ENCODE results near the gene SEC22A. TPM values are rescaled to one million over a fixed set of nuclear protein-coding genes. Genes with fewer than 3 reads are reported as not detected.

Gene SEC22A
- total and polyA plus RNA-seq, 10 of the 15 experiments (the other 5 are each of a cell fraction or from before 2014, with no cell fraction given), result 19.3 to 70.3 (median 36.7) TPM

DNA sequence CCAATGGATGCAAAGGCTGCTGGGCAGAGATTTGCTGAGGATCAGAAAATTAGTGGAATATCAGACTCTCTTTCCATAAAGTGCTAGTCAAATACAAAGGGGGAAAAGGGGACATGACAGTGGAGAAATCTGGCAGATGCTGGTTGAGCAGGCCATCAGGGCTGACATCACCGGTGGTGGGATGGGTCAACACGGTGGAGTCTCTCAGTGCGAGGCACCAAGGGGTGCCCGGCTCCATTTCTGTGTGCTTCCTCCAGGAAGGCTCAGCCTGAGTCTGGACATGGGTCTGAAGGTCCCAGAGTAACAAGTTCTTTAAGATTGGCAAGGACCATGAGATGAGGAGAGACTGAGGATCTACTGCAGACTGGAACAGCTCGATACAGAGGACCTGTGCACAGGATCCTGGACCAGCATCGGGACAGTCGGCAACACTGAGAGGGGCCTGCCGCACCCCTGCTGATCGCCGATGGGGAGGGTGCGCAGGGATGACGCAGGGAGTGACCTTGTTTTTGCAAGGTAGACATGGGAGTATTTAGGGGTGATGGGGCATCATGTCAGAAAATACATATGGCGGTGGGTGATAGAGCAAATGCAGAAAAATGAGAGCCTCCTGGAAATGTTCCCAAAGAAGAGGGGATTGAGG, 92.7 kb downstream of the SEC22A start:
- H3K4me1 ChIP-seq (ENCODE audit: control insufficient read depth, insufficient read depth, low read length), result no peaks in the 10 kb centered on the region
- no peak overlapping the region for H3K9ac ChIP-seq (ENCODE audit: control insufficient read depth, insufficient read depth, low read length)
- H2AFZ ChIP-seq (ENCODE audit: control insufficient read depth, low read depth, low read length), result no peak overlapping the region
- H3K4me3 ChIP-seq, result no peak overlapping the region
- intact Hi-C loops (cut with micrococcal nuclease; ENCODE audit: unreplicated experiment), result no loop called here
- no peak for DNase-seq (ENCODE audit: low read depth, low spot score)
- ATAC-seq, result no peak
- RAD21 ChIA-PET (ENCODE audit: unreplicated experiment), result no interaction called here
- CTCF ChIA-PET, result no interaction called here
- no peak overlapping the region for H3K27ac ChIP-seq (ENCODE audit: control insufficient read depth, insufficient read depth)
- BruUV-seq (replicated peaks), result no TSS peak
- no peaks in the 10 kb centered on the region for H3K79me2 ChIP-seq (ENCODE audit: control insufficient read depth, insufficient read depth, low read length)
- no peaks in the 10 kb centered on the region for H3K36me3 ChIP-seq (ENCODE audit: control insufficient read depth in 2 of 2, insufficient read depth in 2 of 2, low read length in 1 of 2)
- no peak overlapping the region for H3K4me2 ChIP-seq (ENCODE audit: control insufficient read depth, insufficient read depth)
- in situ Hi-C loops (cut with MboI), result no loop called here
- SMC1A ChIA-PET (ENCODE audit: uncharacterized antibody, unreplicated experiment), result no interaction called here
- H3K9me3 ChIP-seq (replicated peaks; ENCODE audit: control insufficient read depth, insufficient read depth, low read length), result no peaks in the 10 kb centered on the region
- WGBS (ENCODE audit: insufficient coverage, insufficient replicate concordance, low lambda C conversion rate, missing lambda C conversion rate), result 63% methylated on average over 13 of the region's 13 CpGs
- no peak for FAIRE-seq
- no peaks in the 10 kb centered on the region; a peak in 1 of 4 replicates for H3K27me3 ChIP-seq (replicated peaks in 1 of 2; ENCODE audit: control insufficient read depth in 2 of 2, insufficient read depth in 2 of 2, low read length in 1 of 2)
- POLR2A ChIA-PET, result no interaction called here
- no peaks in the 10 kb centered on the region for H4K20me1 ChIP-seq (ENCODE audit: control insufficient read depth, insufficient read depth)
- TF ChIP-seq SRF (IDR thresholded peaks at IDR 0.05; ENCODE audit: low read depth in 2 of 2, low read length in 2 of 2), result no peak
- TF ChIP-seq TARDBP (IDR thresholded peaks at IDR 0.05; ENCODE audit: borderline replicate concordance), result no peak
- no peak for TF ChIP-seq RUNX3 (IDR thresholded peaks at IDR 0.05; ENCODE audit: low read length)
- no peak for TF ChIP-seq SIX5 (IDR thresholded peaks at IDR 0.05; ENCODE audit: low read depth, low read length, severe bottlenecking)
- TF ChIP-seq GABPA (IDR thresholded peaks at IDR 0.05; ENCODE audit: low read depth), result no peak
- TF ChIP-seq, protein P1, sequence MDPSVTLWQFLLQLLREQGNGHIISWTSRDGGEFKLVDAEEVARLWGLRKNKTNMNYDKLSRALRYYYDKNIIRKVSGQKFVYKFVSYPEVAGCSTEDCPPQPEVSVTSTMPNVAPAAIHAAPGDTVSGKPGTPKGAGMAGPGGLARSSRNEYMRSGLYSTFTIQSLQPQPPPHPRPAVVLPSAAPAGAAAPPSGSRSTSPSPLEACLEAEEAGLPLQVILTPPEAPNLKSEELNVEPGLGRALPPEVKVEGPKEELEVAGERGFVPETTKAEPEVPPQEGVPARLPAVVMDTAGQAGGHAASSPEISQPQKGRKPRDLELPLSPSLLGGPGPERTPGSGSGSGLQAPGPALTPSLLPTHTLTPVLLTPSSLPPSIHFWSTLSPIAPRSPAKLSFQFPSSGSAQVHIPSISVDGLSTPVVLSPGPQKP (IDR thresholded peaks at IDR 0.05; ENCODE audit: low read depth, low read length), result no peak
- TF ChIP-seq, protein P2, sequence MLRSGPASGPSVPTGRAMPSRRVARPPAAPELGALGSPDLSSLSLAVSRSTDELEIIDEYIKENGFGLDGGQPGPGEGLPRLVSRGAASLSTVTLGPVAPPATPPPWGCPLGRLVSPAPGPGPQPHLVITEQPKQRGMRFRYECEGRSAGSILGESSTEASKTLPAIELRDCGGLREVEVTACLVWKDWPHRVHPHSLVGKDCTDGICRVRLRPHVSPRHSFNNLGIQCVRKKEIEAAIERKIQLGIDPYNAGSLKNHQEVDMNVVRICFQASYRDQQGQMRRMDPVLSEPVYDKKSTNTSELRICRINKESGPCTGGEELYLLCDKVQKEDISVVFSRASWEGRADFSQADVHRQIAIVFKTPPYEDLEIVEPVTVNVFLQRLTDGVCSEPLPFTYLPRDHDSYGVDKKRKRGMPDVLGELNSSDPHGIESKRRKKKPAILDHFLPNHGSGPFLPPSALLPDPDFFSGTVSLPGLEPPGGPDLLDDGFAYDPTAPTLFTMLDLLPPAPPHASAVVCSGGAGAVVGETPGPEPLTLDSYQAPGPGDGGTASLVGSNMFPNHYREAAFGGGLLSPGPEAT (IDR thresholded peaks at IDR 0.05; ENCODE audit: low read depth), result no peak
- TF ChIP-seq E4F1 (IDR thresholded peaks at IDR 0.05; ENCODE audit: borderline replicate concordance, partially characterized antibody), result no peak
- TF ChIP-seq ATF3 (IDR thresholded peaks at IDR 0.05; ENCODE audit: borderline replicate concordance, extremely low read depth, low read depth, low read length), result no peak
- TF ChIP-seq NFYB (IDR thresholded peaks at IDR 0.05; ENCODE audit: insufficient read depth, low read depth, low read length), result no peak
- no peak for TF ChIP-seq MTA2 (IDR thresholded peaks at IDR 0.05; ENCODE audit: low read depth)
- no peak for TF ChIP-seq CHD4 (IDR thresholded peaks at IDR 0.05)
- TF ChIP-seq, protein P3, sequence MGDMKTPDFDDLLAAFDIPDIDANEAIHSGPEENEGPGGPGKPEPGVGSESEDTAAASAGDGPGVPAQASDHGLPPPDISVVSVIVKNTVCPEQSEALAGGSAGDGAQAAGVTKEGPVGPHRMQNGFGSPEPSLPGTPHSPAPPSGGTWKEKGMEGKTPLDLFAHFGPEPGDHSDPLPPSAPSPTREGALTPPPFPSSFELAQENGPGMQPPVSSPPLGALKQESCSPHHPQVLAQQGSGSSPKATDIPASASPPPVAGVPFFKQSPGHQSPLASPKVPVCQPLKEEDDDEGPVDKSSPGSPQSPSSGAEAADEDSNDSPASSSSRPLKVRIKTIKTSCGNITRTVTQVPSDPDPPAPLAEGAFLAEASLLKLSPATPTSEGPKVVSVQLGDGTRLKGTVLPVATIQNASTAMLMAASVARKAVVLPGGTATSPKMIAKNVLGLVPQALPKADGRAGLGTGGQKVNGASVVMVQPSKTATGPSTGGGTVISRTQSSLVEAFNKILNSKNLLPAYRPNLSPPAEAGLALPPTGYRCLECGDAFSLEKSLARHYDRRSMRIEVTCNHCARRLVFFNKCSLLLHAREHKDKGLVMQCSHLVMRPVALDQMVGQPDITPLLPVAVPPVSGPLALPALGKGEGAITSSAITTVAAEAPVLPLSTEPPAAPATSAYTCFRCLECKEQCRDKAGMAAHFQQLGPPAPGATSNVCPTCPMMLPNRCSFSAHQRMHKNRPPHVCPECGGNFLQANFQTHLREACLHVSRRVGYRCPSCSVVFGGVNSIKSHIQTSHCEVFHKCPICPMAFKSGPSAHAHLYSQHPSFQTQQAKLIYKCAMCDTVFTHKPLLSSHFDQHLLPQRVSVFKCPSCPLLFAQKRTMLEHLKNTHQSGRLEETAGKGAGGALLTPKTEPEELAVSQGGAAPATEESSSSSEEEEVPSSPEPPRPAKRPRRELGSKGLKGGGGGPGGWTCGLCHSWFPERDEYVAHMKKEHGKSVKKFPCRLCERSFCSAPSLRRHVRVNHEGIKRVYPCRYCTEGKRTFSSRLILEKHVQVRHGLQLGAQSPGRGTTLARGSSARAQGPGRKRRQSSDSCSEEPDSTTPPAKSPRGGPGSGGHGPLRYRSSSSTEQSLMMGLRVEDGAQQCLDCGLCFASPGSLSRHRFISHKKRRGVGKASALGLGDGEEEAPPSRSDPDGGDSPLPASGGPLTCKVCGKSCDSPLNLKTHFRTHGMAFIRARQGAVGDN (IDR thresholded peaks at IDR 0.05), result no peak
- no peak for TF ChIP-seq SREBF2 (IDR thresholded peaks at IDR 0.05; ENCODE audit: low read length)
- no peak for TF ChIP-seq RB1 (IDR thresholded peaks at IDR 0.05; ENCODE audit: borderline replicate concordance)

Measured in GM12878 (cell line).